ENCODE data around the gene LGR5. TPM values are rescaled to one million over a fixed set of nuclear protein-coding genes. Genes with fewer than 3 reads are reported as not detected.

The LGR5 gene
- total RNA-seq, 4 donors from 2014 or later: 0.97 to 5.5 (median 2.9) TPM

DNA sequence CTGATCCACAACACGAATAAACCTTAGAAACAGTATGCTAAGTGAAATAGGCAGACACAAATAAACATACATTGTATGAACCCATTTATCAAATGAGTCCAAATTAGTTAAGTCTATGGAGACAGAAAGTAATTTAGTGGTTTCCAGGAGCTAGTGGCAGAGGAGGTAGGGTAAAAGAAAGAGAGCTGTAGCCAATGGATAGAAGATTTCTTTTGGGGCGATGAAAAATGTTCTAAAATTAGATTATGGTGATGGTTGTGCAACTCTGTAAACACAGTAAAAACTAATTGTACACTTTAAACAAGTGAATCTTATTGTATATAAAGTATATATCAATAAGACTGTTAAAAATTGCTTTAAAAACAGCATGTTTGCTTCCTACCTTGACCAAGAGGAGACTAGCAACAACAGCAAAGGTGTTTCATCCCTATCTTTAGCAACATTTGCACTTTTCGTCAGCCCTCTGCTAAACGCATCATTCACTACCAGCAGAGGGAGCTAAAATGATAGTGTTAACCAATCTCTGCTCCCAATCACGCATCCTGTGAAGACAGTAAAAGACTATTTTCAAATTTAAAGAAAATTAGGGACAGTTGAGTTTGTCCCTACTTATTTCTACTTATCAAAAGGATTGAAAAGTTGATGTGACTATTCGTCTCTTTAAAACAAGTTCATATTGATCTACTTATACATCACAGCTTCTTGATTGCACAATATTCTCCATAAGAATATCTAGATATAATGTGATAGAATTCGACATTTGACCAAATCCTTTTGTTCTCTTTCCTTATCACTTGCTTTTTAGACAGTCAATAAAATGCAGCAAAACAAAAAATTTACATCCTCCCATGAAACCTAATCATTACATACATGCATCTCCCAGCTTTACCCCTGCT lies 24.0 kb upstream of the LGR5 start:
- no peaks in the 10 kb centered on the region for H3K36me3 ChIP-seq
- 21% methylated on average over 7 of the region's 7 CpGs for WGBS
- H3K27ac ChIP-seq: no peak overlapping the region
- H3K27me3 ChIP-seq: no peaks in the 10 kb centered on the region
- no peak for DNase-seq (ENCODE audit: low spot score in 2 of 2)
- TF ChIP-seq POLR2A (IDR thresholded peaks at IDR 0.05): no peak
- TF ChIP-seq, protein P1, sequence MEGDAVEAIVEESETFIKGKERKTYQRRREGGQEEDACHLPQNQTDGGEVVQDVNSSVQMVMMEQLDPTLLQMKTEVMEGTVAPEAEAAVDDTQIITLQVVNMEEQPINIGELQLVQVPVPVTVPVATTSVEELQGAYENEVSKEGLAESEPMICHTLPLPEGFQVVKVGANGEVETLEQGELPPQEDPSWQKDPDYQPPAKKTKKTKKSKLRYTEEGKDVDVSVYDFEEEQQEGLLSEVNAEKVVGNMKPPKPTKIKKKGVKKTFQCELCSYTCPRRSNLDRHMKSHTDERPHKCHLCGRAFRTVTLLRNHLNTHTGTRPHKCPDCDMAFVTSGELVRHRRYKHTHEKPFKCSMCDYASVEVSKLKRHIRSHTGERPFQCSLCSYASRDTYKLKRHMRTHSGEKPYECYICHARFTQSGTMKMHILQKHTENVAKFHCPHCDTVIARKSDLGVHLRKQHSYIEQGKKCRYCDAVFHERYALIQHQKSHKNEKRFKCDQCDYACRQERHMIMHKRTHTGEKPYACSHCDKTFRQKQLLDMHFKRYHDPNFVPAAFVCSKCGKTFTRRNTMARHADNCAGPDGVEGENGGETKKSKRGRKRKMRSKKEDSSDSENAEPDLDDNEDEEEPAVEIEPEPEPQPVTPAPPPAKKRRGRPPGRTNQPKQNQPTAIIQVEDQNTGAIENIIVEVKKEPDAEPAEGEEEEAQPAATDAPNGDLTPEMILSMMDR (IDR thresholded peaks at IDR 0.05): peak; percentile 49 to 57
- TF ChIP-seq POLR2AphosphoS5 (IDR thresholded peaks at IDR 0.05): no peak
- TF ChIP-seq EP300 (IDR thresholded peaks at IDR 0.05): no peak
- no peaks in the 10 kb centered on the region for H3K9me3 ChIP-seq
- H3K4me1 ChIP-seq: no peaks in the 10 kb centered on the region
- no peak overlapping the region for H3K4me3 ChIP-seq

GRCh38 chr12:71417181-71417580 lies 22.4 kb upstream of the LGR5 start:
- Histone ChIP-seq H3K4me1 (no peaks in the 10 kb centered on the region), H3K9me3 (no peaks in the 10 kb centered on the region), H3K4me3 (no peak overlapping the region), H3K27ac (no peak overlapping the region), H3K27me3 (no peaks in the 10 kb centered on the region), H3K36me3 (no peaks in the 10 kb centered on the region)
- DNase-seq (ENCODE audit: low spot score in 2 of 2): no peak
- TF ChIP-seq POLR2AphosphoS5 (IDR thresholded peaks at IDR 0.05) (no peak), EP300 (IDR thresholded peaks at IDR 0.05) (no peak), POLR2A (IDR thresholded peaks at IDR 0.05) (no peak)
- TF ChIP-seq, protein P1 (IDR thresholded peaks at IDR 0.05): no peak
- 91% methylated on average over 3 of the region's 3 CpGs for WGBS

DNA sequence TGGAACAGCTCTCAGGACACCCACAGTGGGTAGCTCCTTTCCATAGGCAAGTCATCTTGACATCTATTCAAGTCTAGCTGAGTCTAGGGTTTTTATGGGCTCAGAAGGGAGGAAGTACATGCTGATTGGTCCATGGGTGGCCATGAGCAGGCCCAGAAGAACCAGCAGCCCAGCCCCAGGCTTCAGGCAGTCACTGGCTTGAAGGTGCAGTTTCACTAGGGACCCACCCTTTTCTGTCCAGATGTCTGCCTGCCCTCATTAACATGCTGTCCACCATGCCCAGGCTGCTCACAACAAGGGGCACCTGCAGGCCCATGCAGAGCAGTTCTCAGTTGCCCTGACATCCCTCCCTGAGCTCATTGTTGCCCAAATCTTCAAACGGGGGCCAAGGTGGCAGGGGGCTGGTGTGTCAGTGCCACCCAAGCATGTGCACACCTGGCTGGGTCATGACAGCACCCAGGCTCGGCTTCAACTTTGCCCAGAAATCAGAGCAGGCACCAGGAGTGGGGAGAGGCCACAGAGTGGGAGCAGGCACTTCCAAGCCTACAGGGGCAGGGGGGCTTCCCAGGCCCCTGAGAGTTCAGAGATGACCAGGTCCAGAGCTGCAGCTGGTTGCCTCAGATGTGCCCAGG lies 18.7 kb upstream of the LGR5 start:
- Histone ChIP-seq H3K4me3 (no peak overlapping the region), H3K4me1 (no peaks in the 10 kb centered on the region), H3K27me3 (no peaks in the 10 kb centered on the region), H3K27ac (no peak overlapping the region), H3K9me3 (no peaks in the 10 kb centered on the region), H3K36me3 (no peaks in the 10 kb centered on the region)
- DNase-seq (ENCODE audit: low spot score in 2 of 2): no peak
- TF ChIP-seq POLR2AphosphoS5 (IDR thresholded peaks at IDR 0.05): no peak
- TF ChIP-seq POLR2A (IDR thresholded peaks at IDR 0.05): no peak
- no peak for TF ChIP-seq EP300 (IDR thresholded peaks at IDR 0.05)
- TF ChIP-seq, protein P1 (IDR thresholded peaks at IDR 0.05): no peak
- WGBS: no CpG with 5 or more reads among the region's 2 CpGs

GRCh38 chr12:71425568-71426299 lies 13.9 kb upstream of the LGR5 start:
- TF ChIP-seq, protein P1 (IDR thresholded peaks at IDR 0.05): no peak
- TF ChIP-seq POLR2A (IDR thresholded peaks at IDR 0.05) (no peak), POLR2AphosphoS5 (IDR thresholded peaks at IDR 0.05) (no peak), EP300 (IDR thresholded peaks at IDR 0.05) (no peak)
- Histone ChIP-seq H3K4me3 (no peak overlapping the region), H3K36me3 (no peaks in the 10 kb centered on the region), H3K27me3 (no peaks in the 10 kb centered on the region), H3K4me1 (no peaks in the 10 kb centered on the region), H3K27ac (no peak overlapping the region), H3K9me3 (no peaks in the 10 kb centered on the region)
- 93% methylated on average over 4 of the region's 4 CpGs for WGBS
- no peak for DNase-seq (ENCODE audit: low spot score in 2 of 2)
